ENCODE measurements around the gene AFP. TPM values are rescaled to one million over a fixed set of nuclear protein-coding genes. Genes with fewer than 3 reads are reported as not detected.

AFP gene
- total RNA-seq, 1 experiment from 2014 or later: 0.92 TPM

GRCh38 chr4:73431813-73432168 is 4.2 kb upstream of the AFP start:
- ChIA-PET POLR2A (ENCODE audit: unreplicated experiment) (no interaction called here), CTCF (no interaction called here)
- intact Hi-C loops (cut with micrococcal nuclease; ENCODE audit: unreplicated experiment): no loop called here
- Histone ChIP-seq H3K79me2 (ENCODE audit: low read depth) (no peaks in the 10 kb centered on the region), H3K4me3 (no peak overlapping the region), H3K4me2 (no peak overlapping the region), H3K27me3 (ENCODE audit: insufficient read depth, low read depth) (no peaks in the 10 kb centered on the region), H2AFZ (no peak overlapping the region), H3F3A (ENCODE audit: insufficient read depth, low read depth) (no peaks in the 10 kb centered on the region), H4K20me1 (ENCODE audit: insufficient read depth) (no peaks in the 10 kb centered on the region), H3K36me3 (ENCODE audit: low read depth) (no peaks in the 10 kb centered on the region), H3K27ac (no peak overlapping the region), H3K4me1 (replicated peaks; ENCODE audit: insufficient read depth) (no peaks in the 10 kb centered on the region), H3K9me2 (ENCODE audit: insufficient read depth) (no peaks in the 10 kb centered on the region), H3K9me3 (ENCODE audit: insufficient read depth, low read depth) (no peaks in the 10 kb centered on the region; the same call in 1 of the 2 replicates)
- BruUV-seq (replicated peaks): no TSS peak
- no peak for DNase-seq
- TF ChIP-seq EZH2 (IDR thresholded peaks at IDR 0.05; ENCODE audit: low read depth) (no peak), CTCF (conservative IDR thresholded peaks at IDR 0.05) (no peak)

GRCh38 chr4:73432169-73433000 is 3.6 kb upstream of the AFP start:
- CTCF ChIA-PET: no interaction called here
- BruUV-seq (replicated peaks): no TSS peak
- Histone ChIP-seq H3K9me3 (ENCODE audit: insufficient read depth, low read depth) (no peaks in the 10 kb centered on the region; the same call in 1 of the 2 replicates), H3F3A (ENCODE audit: insufficient read depth, low read depth) (no peaks in the 10 kb centered on the region), H3K79me2 (ENCODE audit: low read depth) (no peaks in the 10 kb centered on the region), H3K4me2 (no peak overlapping the region), H3K4me3 (no peak overlapping the region), H3K27ac (no peak overlapping the region), H3K9me2 (ENCODE audit: insufficient read depth) (no peaks in the 10 kb centered on the region), H4K20me1 (ENCODE audit: insufficient read depth) (no peaks in the 10 kb centered on the region), H3K27me3 (ENCODE audit: insufficient read depth, low read depth) (no peaks in the 10 kb centered on the region), H2AFZ (no peak overlapping the region), H3K4me1 (replicated peaks; ENCODE audit: insufficient read depth) (no peaks in the 10 kb centered on the region), H3K36me3 (ENCODE audit: low read depth) (no peaks in the 10 kb centered on the region)
- intact Hi-C loops (cut with micrococcal nuclease; ENCODE audit: unreplicated experiment): no loop called here
- DNase-seq: no peak
- POLR2A ChIA-PET (ENCODE audit: unreplicated experiment): no interaction called here
- TF ChIP-seq EZH2 (IDR thresholded peaks at IDR 0.05; ENCODE audit: low read depth) (no peak), CTCF (conservative IDR thresholded peaks at IDR 0.05) (no peak)

- CTCF ChIA-PET: no interaction called here
Observed at GRCh38 chr4:73433140-73433539, 2.9 kb upstream of the AFP start.

More at GRCh38 chr4:73433140-73433539, 2.9 kb upstream of the AFP start:
- no peak for DNase-seq
- H3K4me3 ChIP-seq: no peak overlapping the region
- H3K9me2 ChIP-seq (ENCODE audit: insufficient read depth): no peaks in the 10 kb centered on the region; the same call in 1 of the 2 replicates
- no peak overlapping the region for H2AFZ ChIP-seq
- H3K9me3 ChIP-seq (ENCODE audit: insufficient read depth, low read depth): no peaks in the 10 kb centered on the region; the same call in 1 of the 2 replicates
- no peaks in the 10 kb centered on the region for H3K36me3 ChIP-seq (ENCODE audit: low read depth)
- H4K20me1 ChIP-seq (ENCODE audit: insufficient read depth): no peaks in the 10 kb centered on the region
- no peaks in the 10 kb centered on the region for H3F3A ChIP-seq (ENCODE audit: insufficient read depth, low read depth)
- no peaks in the 10 kb centered on the region for H3K27me3 ChIP-seq (ENCODE audit: insufficient read depth, low read depth)
- intact Hi-C loops (cut with micrococcal nuclease; ENCODE audit: unreplicated experiment): no loop called here
- H3K79me2 ChIP-seq (ENCODE audit: low read depth): no peaks in the 10 kb centered on the region
- POLR2A ChIA-PET (ENCODE audit: unreplicated experiment): no interaction called here
- H3K4me1 ChIP-seq (replicated peaks; ENCODE audit: insufficient read depth): no peaks in the 10 kb centered on the region
- TF ChIP-seq CTCF (conservative IDR thresholded peaks at IDR 0.05) (no peak), EZH2 (IDR thresholded peaks at IDR 0.05; ENCODE audit: low read depth) (no peak)
- BruUV-seq (replicated peaks): no TSS peak
- H3K27ac ChIP-seq: no peak overlapping the region
- no peak overlapping the region for H3K4me2 ChIP-seq

All from PC-9 (cell line).